Measurements from ENCODE around the gene RUSC1.

The RUSC1 gene

DNA sequence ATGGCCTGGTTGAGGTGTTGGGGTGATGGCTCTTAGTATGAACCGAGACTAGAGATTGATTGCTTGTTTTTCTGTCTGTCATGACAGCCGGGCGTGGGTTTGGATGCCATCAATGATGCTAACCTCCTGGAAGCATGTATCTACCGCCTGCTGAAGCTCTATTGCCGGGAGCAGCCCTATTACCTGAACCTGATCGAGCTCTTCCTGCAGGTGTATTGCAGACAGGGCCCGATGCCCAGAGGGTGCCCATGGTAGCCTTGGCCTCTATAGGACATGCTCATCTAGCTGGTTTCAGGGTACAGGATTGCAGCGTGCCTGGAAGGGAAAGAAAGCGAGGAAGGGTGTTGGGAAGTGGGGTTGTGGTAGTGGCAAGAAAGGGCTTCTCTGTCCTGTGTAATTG, 2.6 kb upstream of the RUSC1 start:
- Histone ChIP-seq H3K36me3 (replicated peaks) (peaks cover 46% of the 10 kb centered on the region), H3K4me3 (ENCODE audit: low read depth, low read length) (no peak overlapping the region), H3K27ac (no peak overlapping the region), H3K27me3 (replicated peaks) (no peaks in the 10 kb centered on the region)
- no peak for DNase-seq
- in situ Hi-C loops (cut with HindIII; ENCODE audit: low pct_ligation_motif_present, low sequenced_read_pairs), result no loop called here
- TF ChIP-seq, protein P1, sequence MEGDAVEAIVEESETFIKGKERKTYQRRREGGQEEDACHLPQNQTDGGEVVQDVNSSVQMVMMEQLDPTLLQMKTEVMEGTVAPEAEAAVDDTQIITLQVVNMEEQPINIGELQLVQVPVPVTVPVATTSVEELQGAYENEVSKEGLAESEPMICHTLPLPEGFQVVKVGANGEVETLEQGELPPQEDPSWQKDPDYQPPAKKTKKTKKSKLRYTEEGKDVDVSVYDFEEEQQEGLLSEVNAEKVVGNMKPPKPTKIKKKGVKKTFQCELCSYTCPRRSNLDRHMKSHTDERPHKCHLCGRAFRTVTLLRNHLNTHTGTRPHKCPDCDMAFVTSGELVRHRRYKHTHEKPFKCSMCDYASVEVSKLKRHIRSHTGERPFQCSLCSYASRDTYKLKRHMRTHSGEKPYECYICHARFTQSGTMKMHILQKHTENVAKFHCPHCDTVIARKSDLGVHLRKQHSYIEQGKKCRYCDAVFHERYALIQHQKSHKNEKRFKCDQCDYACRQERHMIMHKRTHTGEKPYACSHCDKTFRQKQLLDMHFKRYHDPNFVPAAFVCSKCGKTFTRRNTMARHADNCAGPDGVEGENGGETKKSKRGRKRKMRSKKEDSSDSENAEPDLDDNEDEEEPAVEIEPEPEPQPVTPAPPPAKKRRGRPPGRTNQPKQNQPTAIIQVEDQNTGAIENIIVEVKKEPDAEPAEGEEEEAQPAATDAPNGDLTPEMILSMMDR (IDR thresholded peaks at IDR 0.05; ENCODE audit: low read depth, low read length, missing control alignments), result no peak

DNA sequence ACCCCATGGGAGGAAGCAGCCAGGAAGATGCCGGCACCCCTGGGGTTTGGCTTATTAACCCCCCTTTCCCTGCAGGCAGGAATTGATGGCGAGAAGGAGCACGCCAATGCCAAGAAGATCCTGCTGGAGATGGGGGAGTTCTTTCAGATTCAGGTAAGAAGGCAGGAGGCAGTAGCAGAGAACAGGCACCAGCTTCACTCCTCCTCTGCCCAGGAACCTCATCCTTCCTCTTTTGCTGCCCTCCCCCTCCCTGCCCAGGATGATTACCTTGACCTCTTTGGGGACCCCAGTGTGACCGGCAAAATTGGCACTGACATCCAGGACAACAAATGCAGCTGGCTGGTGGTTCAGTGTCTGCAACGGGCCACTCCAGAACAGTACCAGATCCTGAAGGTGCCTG, 1.2 kb upstream of the RUSC1 start:
- no peaks in the 10 kb centered on the region for H3K27me3 ChIP-seq (replicated peaks)
- no peak overlapping the region for H3K27ac ChIP-seq
- peaks cover 34% of the 10 kb centered on the region for H3K36me3 ChIP-seq (replicated peaks)
- DNase-seq, result no peak
- in situ Hi-C loops (cut with HindIII; ENCODE audit: low pct_ligation_motif_present, low sequenced_read_pairs), result no loop called here
- TF ChIP-seq, protein P1 (IDR thresholded peaks at IDR 0.05; ENCODE audit: low read depth, low read length, missing control alignments), result no peak
- no peak overlapping the region for H3K4me3 ChIP-seq (ENCODE audit: low read depth, low read length)

DNA sequence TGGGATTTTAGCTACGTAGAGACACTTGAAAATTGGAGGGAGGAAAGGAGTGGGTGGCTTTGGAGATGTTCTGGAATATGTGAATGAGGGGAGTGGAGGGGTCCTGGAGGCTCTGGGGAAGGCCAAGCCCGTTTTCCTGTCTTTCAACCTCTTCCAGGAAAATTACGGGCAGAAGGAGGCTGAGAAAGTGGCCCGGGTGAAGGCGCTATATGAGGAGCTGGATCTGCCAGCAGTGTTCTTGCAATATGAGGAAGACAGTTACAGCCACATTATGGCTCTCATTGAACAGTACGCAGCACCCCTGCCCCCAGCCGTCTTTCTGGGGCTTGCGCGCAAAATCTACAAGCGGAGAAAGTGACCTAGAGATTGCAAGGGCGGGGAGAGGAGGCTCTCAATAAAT, 442 bp upstream of the RUSC1 start:
- Histone ChIP-seq H3K27ac (no peak overlapping the region), H3K36me3 (replicated peaks) (peaks cover 29% of the 10 kb centered on the region), H3K27me3 (replicated peaks) (no peaks in the 10 kb centered on the region), H3K4me3 (ENCODE audit: low read depth, low read length) (peak overlapping the region; percentile 55)
- in situ Hi-C loops (cut with HindIII; ENCODE audit: low pct_ligation_motif_present, low sequenced_read_pairs), result no loop called here
- no peak for DNase-seq
- TF ChIP-seq, protein P1 (IDR thresholded peaks at IDR 0.05; ENCODE audit: low read depth, low read length, missing control alignments), result no peak

DNA sequence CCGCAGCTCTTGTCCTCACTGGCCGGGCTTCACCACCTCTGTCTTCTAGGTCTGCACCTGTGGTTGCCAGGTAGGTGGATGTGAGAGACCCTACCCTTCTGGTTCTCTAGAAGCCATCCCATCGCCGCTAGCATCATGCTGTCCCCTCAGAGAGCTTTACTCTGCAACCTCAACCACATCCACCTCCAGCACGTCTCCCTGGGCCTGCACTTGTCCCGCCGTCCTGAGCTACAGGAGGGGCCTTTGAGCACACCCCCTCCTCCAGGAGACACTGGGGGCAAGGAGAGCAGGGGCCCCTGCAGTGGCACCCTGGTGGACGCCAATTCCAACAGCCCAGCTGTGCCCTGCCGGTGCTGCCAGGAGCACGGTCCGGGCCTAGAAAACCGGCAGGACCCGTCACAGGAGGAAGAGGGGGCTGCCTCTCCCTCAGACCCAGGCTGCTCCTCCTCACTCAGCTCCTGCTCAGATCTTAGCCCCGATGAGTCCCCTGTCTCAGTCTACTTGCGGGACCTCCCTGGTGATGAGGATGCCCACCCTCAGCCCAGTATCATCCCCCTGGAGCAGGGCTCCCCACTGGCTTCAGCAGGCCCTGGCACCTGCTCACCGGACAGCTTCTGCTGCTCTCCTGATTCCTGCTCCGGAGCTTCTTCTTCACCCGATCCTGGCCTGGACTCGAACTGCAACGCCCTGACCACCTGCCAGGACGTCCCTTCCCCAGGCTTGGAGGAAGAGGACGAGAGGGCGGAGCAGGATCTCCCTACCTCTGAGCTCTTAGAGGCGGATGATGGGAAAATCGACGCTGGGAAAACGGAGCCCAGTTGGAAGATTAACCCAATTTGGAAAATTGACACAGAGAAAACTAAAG, 1.2 kb downstream of the RUSC1 start:
- Histone ChIP-seq H3K36me3 (replicated peaks) (peaks cover 27% of the 10 kb centered on the region), H3K27me3 (replicated peaks) (no peaks in the 10 kb centered on the region), H3K27ac (no peak overlapping the region), H3K4me3 (ENCODE audit: low read depth, low read length) (peak overlapping the region; percentile 82)
- TF ChIP-seq, protein P1 (IDR thresholded peaks at IDR 0.05; ENCODE audit: low read depth, low read length, missing control alignments), result no peak
- in situ Hi-C loops (cut with HindIII; ENCODE audit: low pct_ligation_motif_present, low sequenced_read_pairs), result no loop called here
- no peak for DNase-seq

DNA sequence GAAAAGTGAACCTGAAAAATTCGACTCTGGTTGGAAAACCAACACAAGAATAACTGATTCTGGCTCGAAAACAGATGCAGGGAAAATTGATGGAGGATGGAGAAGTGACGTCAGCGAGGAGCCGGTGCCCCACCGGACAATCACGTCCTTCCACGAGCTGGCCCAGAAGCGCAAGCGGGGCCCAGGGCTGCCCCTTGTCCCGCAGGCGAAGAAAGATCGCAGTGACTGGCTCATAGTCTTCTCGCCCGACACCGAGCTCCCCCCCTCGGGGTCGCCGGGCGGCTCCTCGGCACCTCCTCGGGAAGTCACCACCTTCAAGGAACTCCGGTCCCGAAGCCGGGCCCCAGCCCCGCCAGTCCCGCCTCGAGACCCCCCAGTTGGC, 1.9 kb downstream of the RUSC1 start:
- no peak for DNase-seq
- H3K27ac ChIP-seq, result no peak overlapping the region
- TF ChIP-seq, protein P1 (IDR thresholded peaks at IDR 0.05; ENCODE audit: low read depth, low read length, missing control alignments), result no peak
- H3K4me3 ChIP-seq (ENCODE audit: low read depth, low read length), result peak overlapping the region; percentile 82
- peaks cover 29% of the 10 kb centered on the region for H3K36me3 ChIP-seq (replicated peaks)
- in situ Hi-C loops (cut with HindIII; ENCODE audit: low pct_ligation_motif_present, low sequenced_read_pairs), result no loop called here
- H3K27me3 ChIP-seq (replicated peaks), result no peaks in the 10 kb centered on the region
